WTC11 (cell line): ENCODE data around the gene SFI1. TPM values are rescaled to one million over a fixed set of nuclear protein-coding genes. Genes with fewer than 3 reads are reported as not detected.

Source experiments
- ATAC-seq: fragments of 200-7000 bp; cut with Tn5 transposase; 2 replicates; pipeline ENCODE4 v1.10.0; 2021; ENCODE audit warnings: mild to moderate bottlenecking, moderate library complexity
- CTCF ChIA-PET: fragments of 300-600 bp; sonication (Branson Sonifier 250); formaldehyde crosslinking; loops from one replicate; lab custom pipeline; 2021; ENCODE audit warnings: antibody characterized with exemption; lab: Charles Lee
- POLR2A ChIA-PET: fragments of 350-600 bp; sonication (Branson Sonifier 250); formaldehyde crosslinking; loops from one replicate; lab custom pipeline; 2021; ENCODE audit warnings: antibody characterized with exemption; lab: Charles Lee
- DNase-seq: peaks from one replicate; pipeline ENCODE4 v3.0.0; 2021; ENCODE audit warnings: low spot score
- H3K27ac Mint-ChIP-seq: 2 replicates; pipeline ENCODE4 v1.8.0; 2021; ENCODE audit warnings: mixed read lengths
- H3K27me3 Mint-ChIP-seq: 2 replicates; pipeline ENCODE4 v1.8.0; 2021; ENCODE audit warnings: low read depth, mild to moderate bottlenecking, moderate library complexity, mixed read lengths
- H3K36me3 Mint-ChIP-seq: 2 replicates; pipeline ENCODE4 v1.8.0; 2021; ENCODE audit warnings: mixed read lengths
- H3K4me1 Mint-ChIP-seq: 2 replicates; pipeline ENCODE4 v1.8.0; 2022; ENCODE audit warnings: mixed read lengths
- H3K4me3 Mint-ChIP-seq: 2 replicates; pipeline ENCODE4 v1.8.0; 2021; ENCODE audit warnings: mild to moderate bottlenecking, moderate library complexity, mixed read lengths
- H3K9me3 Mint-ChIP-seq: 2 replicates; pipeline ENCODE4 v1.8.0; 2021; ENCODE audit warnings: mixed read lengths
- AR ChIP-seq: fragments of 250-450 bp; sonication (Bioruptor Pico); IDR thresholded peaks from 2 replicates; pipeline ENCODE4 v1.9.0; 2021; ENCODE audit warnings: mild to moderate bottlenecking
- ARID4B ChIP-seq: sonication (generic); formaldehyde crosslinking; IDR thresholded peaks from 2 replicates; pipeline ENCODE4 v1.8.0; 2023; ENCODE audit warnings: missing genetic modification reagents, mild to moderate bottlenecking, borderline replicate concordance
- ATF3 ChIP-seq: sonication (generic); formaldehyde crosslinking; conservative IDR thresholded peaks from 2 replicates; pipeline ENCODE4 v1.8.1; 2022; ENCODE audit warnings: mild to moderate bottlenecking, missing genetic modification reagents
- E2F4 ChIP-seq: sonication (generic); formaldehyde crosslinking; IDR thresholded peaks from 2 replicates; pipeline ENCODE4 v1.8.1; 2022; ENCODE audit warnings: low read depth, mild to moderate bottlenecking, moderate library complexity, missing genetic modification reagents, borderline replicate concordance
- FOXJ3 ChIP-seq: sonication (generic); formaldehyde crosslinking; IDR thresholded peaks from 2 replicates; pipeline ENCODE4 v1.9.0; 2021; ENCODE audit warnings: missing genetic modification reagents, mild to moderate bottlenecking, borderline replicate concordance
- GRHL2 ChIP-seq: fragments of 250-450 bp; sonication (Bioruptor Pico); IDR thresholded peaks from 2 replicates; pipeline ENCODE4 v1.8.0; 2022; ENCODE audit warnings: mild to moderate bottlenecking, moderate library complexity; ENCODE audit not compliant: insufficient replicate concordance, severe bottlenecking
- HMGXB4 ChIP-seq: sonication (generic); formaldehyde crosslinking; IDR thresholded peaks from 2 replicates; pipeline ENCODE4 v1.8.1; 2023; ENCODE audit warnings: mild to moderate bottlenecking, moderate library complexity, missing genetic modification reagents
- IRF2 ChIP-seq: sonication (generic); formaldehyde crosslinking; IDR thresholded peaks from 2 replicates; pipeline ENCODE4 v1.8.0; 2022; ENCODE audit warnings: low read depth, missing genetic modification reagents, borderline replicate concordance
- JAZF1 ChIP-seq: fragments of 250-450 bp; sonication (Bioruptor Pico); IDR thresholded peaks from 2 replicates; pipeline ENCODE4 v1.9.0; 2021; ENCODE audit warnings: moderate library complexity, mild to moderate bottlenecking, inconsistent platforms
- JUN ChIP-seq: sonication (generic); formaldehyde crosslinking; IDR thresholded peaks from 2 replicates; pipeline ENCODE4 v1.8.0; 2023; ENCODE audit warnings: mild to moderate bottlenecking, missing genetic modification reagents
- MAX ChIP-seq: sonication (generic); formaldehyde crosslinking; IDR thresholded peaks from 2 replicates; pipeline ENCODE4 v1.8.0; 2022; ENCODE audit warnings: mild to moderate bottlenecking, missing genetic modification reagents
- NR1H2 ChIP-seq: sonication (generic); formaldehyde crosslinking; IDR thresholded peaks from 2 replicates; pipeline ENCODE4 v1.9.0; 2021; ENCODE audit warnings: mild to moderate bottlenecking, moderate library complexity, missing genetic modification reagents
- NR2C2 ChIP-seq: sonication (generic); formaldehyde crosslinking; IDR thresholded peaks from 2 replicates; pipeline ENCODE4 v1.8.0; 2022; ENCODE audit warnings: mild to moderate bottlenecking, missing genetic modification reagents
- PRRX2 ChIP-seq: fragments of 250-450 bp; sonication (Bioruptor Pico); IDR thresholded peaks from 2 replicates; pipeline ENCODE4 v1.8.0; 2021; ENCODE audit warnings: mild to moderate bottlenecking
- SMAD3 ChIP-seq: sonication (generic); formaldehyde crosslinking; IDR thresholded peaks from 2 replicates; pipeline ENCODE4 v1.8.0; 2022; ENCODE audit warnings: missing genetic modification reagents, mild to moderate bottlenecking, borderline replicate concordance
- TEAD1 ChIP-seq: sonication (generic); formaldehyde crosslinking; IDR thresholded peaks from 2 replicates; pipeline ENCODE4 v1.8.0; 2022; ENCODE audit warnings: mild to moderate bottlenecking, missing genetic modification reagents
- TEAD4 ChIP-seq: sonication (generic); formaldehyde crosslinking; IDR thresholded peaks from 2 replicates; pipeline ENCODE4 v1.8.0; 2022; ENCODE audit warnings: mild to moderate bottlenecking, missing genetic modification reagents
- ZBTB21 ChIP-seq: sonication (generic); formaldehyde crosslinking; IDR thresholded peaks from 2 replicates; pipeline ENCODE4 v1.8.1; 2023; ENCODE audit warnings: mild to moderate bottlenecking, missing genetic modification reagents, borderline replicate concordance
- ZNF121 ChIP-seq: sonication (generic); formaldehyde crosslinking; IDR thresholded peaks from 2 replicates; pipeline ENCODE4 v1.8.0; 2023; ENCODE audit warnings: missing genetic modification reagents
- ZNF232 ChIP-seq: sonication (generic); formaldehyde crosslinking; IDR thresholded peaks from 2 replicates; pipeline ENCODE4 v1.8.0; 2022; ENCODE audit warnings: mild to moderate bottlenecking, missing genetic modification reagents
- ZNF532 ChIP-seq: fragments of 250-450 bp; sonication (Bioruptor Pico); IDR thresholded peaks from 2 replicates; pipeline ENCODE4 v1.9.0; 2021; ENCODE audit warnings: mild to moderate bottlenecking, borderline replicate concordance
- total RNA-seq: library from RNA; stranded (reverse); gene quantifications from 3 replicates; pipeline ENCODE4 v1.2.3, GENCODE V29; 2021

Gene SFI1
- total RNA-seq, 1 experiment from 2014 or later, result 43.6 TPM

- Mint-ChIP-seq H3K4me1 (no peaks in the 10 kb centered on the region), H3K27me3 (no peaks in the 10 kb centered on the region), H3K4me3 (no peak overlapping the region), H3K9me3 (no peaks in the 10 kb centered on the region), H3K36me3 (peaks cover 4% of the 10 kb centered on the region; the same call in 1 of the 2 replicates), H3K27ac (no peak overlapping the region)
- POLR2A ChIA-PET, result no interaction called here
- ATAC-seq, result no peak
- DNase-seq, result no peak
- CTCF ChIA-PET, result no interaction called here
- TF ChIP-seq MAX (CRISPR knock-in tag) (no peak), TEAD1 (CRISPR knock-in tag) (no peak), ZNF532 (no peak), NR2C2 (CRISPR knock-in tag) (no peak), SMAD3 (no peak), NR1H2 (CRISPR knock-in tag) (no peak), HMGXB4 (CRISPR knock-in tag) (no peak), TEAD4 (CRISPR knock-in tag) (no peak), ZNF121 (CRISPR knock-in tag) (no peak), ZNF232 (CRISPR knock-in tag) (no peak), GRHL2 (no peak), IRF2 (CRISPR knock-in tag) (no peak), JUN (no peak)
- TF ChIP-seq, all 79 proteins: peak for 0
These were observed 81.8 kb downstream of the SFI1 start for GRCh38 chr22:31578171-31578570.

- no peak overlapping the region for H3K4me3 Mint-ChIP-seq
- POLR2A ChIA-PET, result no interaction called here
- H3K36me3 Mint-ChIP-seq, result peaks cover 4% of the 10 kb centered on the region; the same call in 1 of the 2 replicates
- CTCF ChIA-PET, result no interaction called here
- H3K27me3 Mint-ChIP-seq, result no peaks in the 10 kb centered on the region
- no peak overlapping the region for H3K27ac Mint-ChIP-seq
- H3K4me1 Mint-ChIP-seq, result no peaks in the 10 kb centered on the region
- ATAC-seq (no peak), DNase-seq (no peak)
- TF ChIP-seq AR (CRISPR knock-in tag), result no peak
- no peak for TF ChIP-seq FOXJ3 (CRISPR knock-in tag)
- no peak for TF ChIP-seq E2F4 (CRISPR knock-in tag)
- TF ChIP-seq ATF3 (CRISPR knock-in tag), result no peak
- TF ChIP-seq ZNF232 (CRISPR knock-in tag), result no peak
- no peak for TF ChIP-seq ZBTB21 (CRISPR knock-in tag)
- TF ChIP-seq ARID4B, result no peak
- TF ChIP-seq JAZF1, result no peak
- no peak for TF ChIP-seq PRRX2 (CRISPR knock-in tag)
- no peaks in the 10 kb centered on the region for H3K9me3 Mint-ChIP-seq
These were observed 83.5 kb downstream of the SFI1 start for GRCh38 chr22:31579835-31580242.
